HTR-8/SVneo (cell line): ENCODE data around the gene TRIM26.

Experiments used
- DNase-seq: peaks from one replicate; pipeline ENCODE4 v3.0.0; 2011; ENCODE audit warnings: low spot score, mixed read lengths; ENCODE audit not compliant: insufficient read length
- FAIRE-seq: peaks from 2 replicates; lab custom pipeline; 2011; peaks lifted over from hg19 to GRCh38; lab: Jason Lieb, UNC

Gene TRIM26

GRCh38 chr6:30213667-30213956 is 406 bp upstream of the TRIM26 start:
- no peak for DNase-seq
- FAIRE-seq = no peak

DNA sequence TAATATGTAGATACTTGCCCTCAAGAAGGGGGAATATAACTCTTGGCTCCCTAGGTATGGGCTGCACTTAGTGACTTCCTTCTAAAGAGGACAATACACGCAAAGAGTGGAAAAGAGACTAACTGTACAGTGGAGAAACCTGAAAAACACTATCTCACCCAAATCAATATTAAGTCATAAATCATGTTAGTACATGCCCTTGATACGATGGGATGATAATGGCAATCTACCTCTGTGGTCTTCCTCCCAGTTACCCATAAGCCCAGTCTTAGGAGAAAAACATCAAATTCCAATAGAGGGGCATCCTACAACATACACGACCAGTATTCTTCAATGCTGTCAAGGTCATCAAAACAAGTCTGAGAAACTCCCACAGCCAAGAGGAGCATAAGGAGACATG is 1.3 kb downstream of the TRIM26 start:
- FAIRE-seq (no peak), DNase-seq (no peak)

GRCh38 chr6:30211306-30211705 is 1.9 kb downstream of the TRIM26 start:
- FAIRE-seq = no peak
- DNase-seq = no peak

- DNase-seq (no peak), FAIRE-seq (no peak)
Measured at GRCh38 chr6:30207619-30208295, 5.4 kb downstream of the TRIM26 start.

GRCh38 chr6:30206799-30207618 is 6.2 kb downstream of the TRIM26 start:
- DNase-seq (no peak), FAIRE-seq (no peak)

GRCh38 chr6:30206152-30206551 is 7.1 kb downstream of the TRIM26 start:
- no peak for FAIRE-seq
- DNase-seq = no peak

DNA sequence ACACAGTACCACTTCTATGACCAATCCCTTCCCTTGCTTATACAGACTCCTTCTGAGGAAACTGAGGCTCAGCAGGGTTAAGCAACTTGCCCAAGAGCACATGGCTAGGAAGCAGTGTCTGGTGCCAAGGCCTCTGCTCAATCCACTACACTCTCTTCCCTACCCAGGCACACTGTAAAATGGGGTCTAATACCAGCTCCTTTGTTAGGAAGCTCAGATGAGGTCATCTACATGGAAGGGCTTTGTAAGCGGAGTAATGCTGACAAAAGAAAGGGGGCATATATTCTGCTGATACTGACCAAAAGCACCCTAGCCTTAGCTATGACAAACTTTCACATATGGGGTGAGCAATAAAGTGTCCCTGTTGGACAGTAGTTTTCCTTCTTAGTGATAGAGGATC is 9.1 kb downstream of the TRIM26 start:
- FAIRE-seq = no peak
- no peak for DNase-seq

- DNase-seq (no peak), FAIRE-seq (no peak)
Measured at GRCh38 chr6:30202366-30202765, 10.8 kb downstream of the TRIM26 start.

- FAIRE-seq (no peak), DNase-seq (no peak)
Measured at GRCh38 chr6:30200551-30201281, 12.5 kb downstream of the TRIM26 start.

- FAIRE-seq (no peak), DNase-seq (no peak)
Measured at GRCh38 chr6:30198166-30199084, 14.8 kb downstream of the TRIM26 start.

GRCh38 chr6:30196376-30196775 is 16.8 kb downstream of the TRIM26 start:
- FAIRE-seq (no peak), DNase-seq (no peak)

GRCh38 chr6:30195951-30196350 is 17.3 kb downstream of the TRIM26 start:
- FAIRE-seq = no peak
- no peak for DNase-seq

DNA sequence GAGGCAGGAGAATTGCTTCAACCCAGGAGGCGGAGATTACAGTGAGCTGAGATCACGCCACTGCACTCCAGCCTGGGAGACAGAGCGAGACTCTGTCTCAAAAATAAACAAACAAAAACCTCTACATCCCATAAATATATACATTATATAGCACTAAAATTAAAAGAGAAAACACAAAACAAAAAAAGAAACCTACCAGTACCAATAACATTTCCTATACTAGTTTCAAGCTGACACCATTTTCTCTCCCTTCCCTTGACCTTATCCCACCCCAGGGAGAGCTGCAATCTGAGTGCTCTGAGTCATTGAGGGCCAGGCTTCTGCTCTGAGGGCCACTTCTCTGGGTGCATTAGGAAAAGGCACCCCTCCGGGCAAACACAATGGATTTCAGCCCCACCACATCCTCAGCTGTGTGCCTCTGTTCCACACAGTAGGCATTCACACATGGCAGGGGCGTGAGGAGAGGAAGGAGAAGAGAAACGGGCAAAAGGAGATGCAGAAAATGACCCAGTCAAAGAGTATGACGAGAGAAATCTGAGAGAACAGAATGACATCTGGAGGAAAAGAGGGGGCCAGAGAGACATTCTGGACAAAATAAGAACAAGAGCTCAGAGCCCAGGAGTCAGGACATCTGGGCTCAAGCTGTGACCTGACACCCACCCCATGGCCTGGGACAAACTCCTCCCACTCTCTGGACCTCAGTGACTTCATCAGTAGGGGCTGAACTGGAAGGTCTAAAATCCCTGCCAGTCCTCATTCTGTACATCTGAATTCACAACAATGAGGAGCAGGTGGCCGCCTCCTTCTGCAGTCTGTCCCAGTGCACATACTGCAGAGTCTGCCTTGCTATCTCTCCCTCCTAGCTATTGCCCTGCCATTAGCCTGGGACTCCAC is 18.2 kb downstream of the TRIM26 start:
- FAIRE-seq = no peak
- DNase-seq = no peak

- FAIRE-seq (no peak), DNase-seq (no peak)
Measured at GRCh38 chr6:30192076-30192475, 21.1 kb downstream of the TRIM26 start.

DNA sequence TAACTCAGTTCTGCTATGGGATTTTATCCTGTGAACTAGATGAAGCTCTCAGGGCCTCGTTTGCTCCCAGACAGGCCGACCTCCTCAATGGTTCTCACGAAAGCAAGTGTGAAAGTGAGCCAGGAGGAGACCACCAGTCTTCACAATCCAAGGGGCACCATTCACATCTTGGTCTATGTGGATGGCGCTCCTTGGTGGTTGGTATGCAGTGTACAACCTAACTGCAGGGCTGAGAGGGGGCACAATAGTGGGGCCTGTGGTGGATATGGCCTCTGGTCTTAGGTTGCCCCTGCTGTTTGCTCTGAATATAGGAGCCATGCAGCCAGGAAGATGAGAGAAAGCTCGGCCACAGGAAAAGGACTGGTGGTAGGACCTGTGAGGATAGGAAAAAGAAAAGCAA is 24.7 kb downstream of the TRIM26 start:
- no peak for FAIRE-seq
- no peak for DNase-seq

DNA sequence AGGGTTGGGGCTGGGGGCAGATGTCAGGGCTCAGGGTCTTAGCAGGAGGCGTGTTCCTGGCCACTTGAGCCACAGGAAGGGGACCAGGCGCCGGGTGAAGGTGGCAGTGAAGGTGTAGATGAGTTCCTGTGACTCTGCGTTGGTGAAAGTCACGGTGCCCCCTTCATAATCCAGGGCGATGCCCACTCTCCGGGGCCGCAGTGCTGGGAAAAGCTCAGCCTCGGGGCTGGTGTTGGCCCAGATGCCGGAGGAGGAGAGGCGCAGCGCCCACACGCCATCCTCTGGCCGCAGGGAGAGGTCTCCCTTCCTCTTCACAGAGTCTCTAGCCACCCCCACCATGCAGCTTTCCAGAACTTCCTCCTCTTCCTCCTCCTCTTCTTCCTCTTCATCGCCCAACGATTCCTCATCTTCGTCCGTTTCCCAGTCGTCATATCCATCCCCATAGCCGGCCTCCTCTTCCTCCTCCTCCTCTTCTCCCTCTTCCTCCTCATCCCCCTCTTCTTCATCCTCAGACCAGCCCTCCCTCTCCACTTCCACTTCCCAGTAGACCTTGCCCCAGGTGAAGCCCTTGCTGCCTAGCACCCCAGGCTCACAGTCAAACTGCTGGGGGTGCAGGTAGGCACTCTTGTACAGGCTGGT is 27.2 kb downstream of the TRIM26 start:
- FAIRE-seq (no peak), DNase-seq (no peak)

- DNase-seq (no peak), FAIRE-seq (no peak)
Measured at GRCh38 chr6:30184417-30185031, 28.7 kb downstream of the TRIM26 start.

GRCh38 chr6:30180145-30180544 is 33.1 kb downstream of the TRIM26 start:
- no peak for FAIRE-seq

More at GRCh38 chr6:30180145-30180544, 33.1 kb downstream of the TRIM26 start:
- no peak for DNase-seq
